Activated T-cell treated with anti-CD3 and anti-CD28 coated beads for 24 hours (primary cell): ENCODE results near the gene CDNF.
"Not testable (repeated sequence)": the region's sequence is repeated elsewhere in the genome, so short reads cannot be mapped to it uniquely, and the experiment has no call there.

Experiments
- DNase-seq: peaks from one replicate; pipeline ENCODE4 v3.0.0-alpha.2; 2020; ENCODE audit warnings: low read depth

CDNF gene

DNA sequence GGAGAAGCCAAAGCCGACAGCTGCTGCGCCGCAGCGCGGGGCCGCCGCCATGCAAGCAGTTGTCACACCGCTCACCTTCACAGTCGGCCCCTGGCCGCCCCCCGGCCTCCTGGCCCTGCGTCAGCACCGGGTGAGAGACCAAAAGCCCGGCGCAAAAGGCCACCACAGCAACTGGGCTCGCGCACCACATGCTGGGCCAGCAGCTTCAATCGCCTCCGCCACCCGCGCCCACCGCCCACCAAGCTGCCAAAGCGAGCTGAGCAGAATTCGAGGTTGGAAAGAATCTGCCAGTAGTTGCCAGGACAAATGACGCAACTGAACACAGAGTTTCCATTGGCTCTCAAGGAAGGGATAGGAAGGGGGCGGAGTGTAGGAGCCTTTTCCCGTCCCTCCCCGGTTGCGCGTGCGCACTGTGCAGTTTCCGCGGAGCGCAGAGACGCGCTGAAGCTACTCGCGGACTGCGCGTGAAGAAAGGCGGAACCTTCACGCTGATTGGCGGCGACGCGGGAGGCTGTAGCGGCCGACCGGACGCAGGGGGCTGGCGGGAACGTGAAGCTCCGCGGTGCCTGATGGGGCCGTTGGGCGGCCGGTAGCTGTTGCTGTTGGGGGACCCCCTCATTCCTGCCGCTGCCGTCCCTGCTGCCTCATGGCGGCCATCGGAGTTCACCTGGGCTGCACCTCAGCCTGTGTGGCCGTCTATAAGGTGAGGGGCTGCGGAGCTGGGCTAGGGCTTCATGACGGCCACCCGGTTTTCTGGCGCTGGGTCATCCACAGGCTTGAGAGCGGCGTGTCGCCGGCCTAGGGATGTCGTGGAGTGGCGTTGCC, at the start of gene CDNF, which contains the start of the genes HSPA14 and MSANTD7:
TSS of gene CDNF (minus strand) at position 281 of the 825 bp plus-strand sequence. CDS start at position 190, 91 bp downstream.
TSS of gene HSPA14 (plus strand) at position 550 of the 825 bp plus-strand sequence. CDS start at position 647, 97 bp downstream.
TSS of gene MSANTD7 (plus strand) at position 550 of the 825 bp plus-strand sequence. CDS start 3,979 bp downstream, outside the sequence.
- DNase-seq = peak; percentile 99

DNA sequence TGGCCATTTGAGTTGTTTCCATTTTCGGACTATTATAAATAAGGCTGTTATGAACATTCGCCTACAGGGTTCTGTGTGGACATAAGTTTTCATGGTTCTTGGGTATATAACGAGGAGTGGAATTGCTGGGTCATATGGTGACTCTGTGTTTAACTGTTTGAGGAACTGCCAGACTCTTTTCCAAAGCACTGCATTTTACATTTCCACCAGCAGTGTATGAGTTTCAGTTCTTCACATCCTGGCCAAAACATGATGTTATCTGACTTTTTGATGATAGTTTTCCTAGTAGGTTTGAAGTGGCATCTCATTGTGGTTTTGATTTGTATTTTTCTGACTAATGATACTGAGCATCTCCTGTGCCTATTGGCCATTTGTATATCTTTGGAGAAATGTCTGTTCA, 46.2 kb upstream of the CDNF start:
- no peak for DNase-seq

- no peak for DNase-seq
These were observed 42.4 kb upstream of the CDNF start for GRCh38 chr10:14880229-14880628.

GRCh38 chr10:14879928-14880193, 42.0 kb upstream of the CDNF start:
- DNase-seq = no peak

DNA sequence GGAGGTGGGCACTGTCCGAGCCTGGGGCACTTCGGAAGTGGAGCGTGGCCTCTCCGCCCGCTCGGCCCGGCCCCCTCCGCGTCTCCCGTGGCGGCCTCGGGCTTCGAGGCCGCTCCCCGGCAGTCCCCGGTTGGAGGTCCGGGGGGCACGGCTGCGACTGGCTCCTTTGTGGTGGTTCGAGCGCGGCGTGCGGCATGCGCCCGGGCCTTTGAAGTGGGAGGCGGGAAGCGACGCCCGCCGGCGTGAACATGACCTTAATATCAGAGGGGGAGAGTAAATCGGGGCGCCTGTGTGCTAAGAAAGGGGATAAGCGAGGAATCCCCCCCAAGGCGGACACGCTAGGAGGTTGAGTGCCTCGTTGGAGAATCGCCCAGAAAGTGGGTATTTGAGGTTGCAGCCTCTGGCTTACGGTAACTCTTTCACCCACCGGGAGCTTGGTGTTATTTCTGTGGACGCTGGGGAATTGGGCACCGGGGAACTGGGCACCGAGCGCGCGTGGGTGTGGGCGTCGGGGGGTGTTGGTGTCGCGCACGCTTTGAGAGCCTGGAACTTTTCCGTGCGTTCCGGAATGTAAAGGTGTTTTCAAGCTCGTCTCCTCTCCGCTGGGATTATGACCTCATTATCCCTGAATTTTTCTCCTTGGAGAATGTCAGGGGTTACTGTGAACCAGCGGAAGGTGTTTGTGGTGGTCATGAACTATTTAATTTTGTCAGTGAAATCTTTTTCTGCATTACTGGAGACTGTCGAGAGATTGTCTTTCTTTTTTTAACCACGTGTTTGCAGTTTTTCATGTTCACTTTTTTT, 41.5 kb upstream of the CDNF start:
- DNase-seq = peak; percentile 16

- DNase-seq = peak; percentile 92
These were observed 40.7 kb upstream of the CDNF start, which contains the start of gene SUV39H2 for GRCh38 chr10:14878266-14879123. TSS of gene SUV39H2 (plus strand) at chr10:14878866. CDS start at chr10:14878889, 23 bp downstream.

DNA sequence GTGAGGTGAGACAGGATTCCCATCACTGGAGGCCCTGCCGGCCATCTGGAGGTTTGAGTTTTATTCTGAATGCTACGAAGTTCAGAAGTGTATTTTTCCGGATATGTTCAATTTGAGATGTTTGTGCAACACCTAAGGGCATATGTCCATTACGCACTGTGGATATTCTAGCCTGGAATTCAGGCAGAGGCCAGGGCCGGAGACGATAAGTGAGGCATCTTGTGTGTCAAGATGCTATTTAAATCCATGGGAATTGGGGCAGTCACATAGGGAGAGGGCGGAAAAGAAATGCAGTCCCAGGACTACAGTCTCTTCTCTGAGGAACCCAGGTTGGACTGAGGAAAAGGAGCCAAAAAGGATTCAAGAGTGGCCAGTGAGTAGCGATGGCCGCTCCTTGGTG, 38.9 kb upstream of the CDNF start:
- no peak for DNase-seq

- no peak for DNase-seq
These were observed 38.1 kb upstream of the CDNF start for GRCh38 chr10:14875941-14876340.

GRCh38 chr10:14873090-14873760, 35.4 kb upstream of the CDNF start:
- DNase-seq = no peak

- not testable (repeated sequence) for DNase-seq
These were observed 27.0 kb upstream of the CDNF start for GRCh38 chr10:14864871-14865270.

DNA sequence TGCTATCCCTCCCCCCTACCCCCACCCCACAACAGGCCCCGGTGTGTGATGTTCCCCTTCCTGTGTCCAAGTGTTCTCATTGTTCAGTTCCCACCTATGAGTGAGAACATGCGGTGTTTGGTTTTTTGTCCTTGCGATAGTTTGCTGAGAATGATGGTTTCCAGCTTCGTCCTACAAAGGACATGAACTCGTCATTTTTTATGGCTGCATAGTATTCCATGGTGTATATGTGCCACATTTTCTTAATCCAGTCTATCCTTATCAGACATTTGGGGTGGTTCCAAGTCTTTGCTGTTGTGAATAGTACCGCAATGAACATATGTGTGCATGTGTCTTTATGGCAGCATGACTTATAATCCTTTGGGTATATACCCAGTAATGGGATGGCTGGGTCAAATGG, 26.6 kb upstream of the CDNF start:
- DNase-seq = not testable (repeated sequence)

GRCh38 chr10:14860791-14861190, 23.0 kb upstream of the CDNF start:
- DNase-seq = no peak

GRCh38 chr10:14859775-14860174, 21.9 kb upstream of the CDNF start:
- DNase-seq = no peak

- no peak for DNase-seq
These were observed 21.2 kb upstream of the CDNF start for GRCh38 chr10:14859043-14859442.

DNA sequence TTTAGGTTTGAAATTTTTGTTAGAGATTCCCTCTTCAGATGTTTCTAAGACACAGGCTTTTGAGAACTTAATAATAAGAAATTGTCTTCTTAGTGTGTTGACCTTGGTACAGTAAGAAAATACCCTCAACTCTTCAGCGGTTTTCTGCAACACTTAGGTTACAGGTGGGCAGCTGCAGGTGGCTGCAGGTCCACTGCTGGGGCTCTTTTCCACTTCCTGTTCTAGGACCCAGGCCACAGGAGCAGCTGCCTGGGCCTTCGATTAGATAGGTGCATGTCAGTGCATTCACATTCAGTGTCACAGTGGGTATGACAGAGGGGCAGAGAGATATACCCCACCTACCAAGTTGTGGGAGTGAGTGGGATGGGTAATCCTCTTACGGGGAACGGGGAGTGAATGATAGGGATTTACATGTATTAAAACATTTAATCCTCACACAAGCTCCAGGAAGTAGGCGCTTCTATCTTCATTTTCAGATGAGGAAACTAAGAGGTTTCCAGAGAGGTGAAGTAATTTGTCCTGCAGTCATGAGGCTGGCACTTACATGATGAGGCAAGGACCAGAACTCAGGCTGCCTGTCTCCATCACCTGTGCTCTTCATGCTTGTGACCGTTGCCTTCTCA, 20.6 kb upstream of the CDNF start:
- no peak for DNase-seq

GRCh38 chr10:14855453-14855852, 17.6 kb upstream of the CDNF start:
- DNase-seq = no peak

- no peak for DNase-seq
These were observed 14.4 kb upstream of the CDNF start for GRCh38 chr10:14852236-14852635.

DNA sequence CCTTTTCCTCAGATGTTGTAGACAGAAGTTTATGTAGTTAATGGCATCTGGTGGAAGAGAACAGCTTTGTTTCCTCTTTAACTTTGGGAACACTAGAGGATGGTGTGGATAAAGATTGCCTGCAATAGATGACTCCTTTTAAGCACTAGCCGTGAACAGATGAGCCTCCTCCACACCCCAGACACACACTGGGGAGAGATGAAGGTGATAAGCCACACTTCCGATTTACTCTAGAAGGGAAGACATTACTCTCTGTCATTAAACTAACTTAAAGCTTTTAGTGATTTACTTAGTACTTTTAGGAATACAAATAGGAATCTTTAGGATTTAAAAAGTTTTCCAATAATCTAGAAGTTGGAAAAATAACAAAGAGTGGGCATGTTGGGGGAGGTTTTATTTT, 7.1 kb upstream of the CDNF start:
- DNase-seq = no peak

DNA sequence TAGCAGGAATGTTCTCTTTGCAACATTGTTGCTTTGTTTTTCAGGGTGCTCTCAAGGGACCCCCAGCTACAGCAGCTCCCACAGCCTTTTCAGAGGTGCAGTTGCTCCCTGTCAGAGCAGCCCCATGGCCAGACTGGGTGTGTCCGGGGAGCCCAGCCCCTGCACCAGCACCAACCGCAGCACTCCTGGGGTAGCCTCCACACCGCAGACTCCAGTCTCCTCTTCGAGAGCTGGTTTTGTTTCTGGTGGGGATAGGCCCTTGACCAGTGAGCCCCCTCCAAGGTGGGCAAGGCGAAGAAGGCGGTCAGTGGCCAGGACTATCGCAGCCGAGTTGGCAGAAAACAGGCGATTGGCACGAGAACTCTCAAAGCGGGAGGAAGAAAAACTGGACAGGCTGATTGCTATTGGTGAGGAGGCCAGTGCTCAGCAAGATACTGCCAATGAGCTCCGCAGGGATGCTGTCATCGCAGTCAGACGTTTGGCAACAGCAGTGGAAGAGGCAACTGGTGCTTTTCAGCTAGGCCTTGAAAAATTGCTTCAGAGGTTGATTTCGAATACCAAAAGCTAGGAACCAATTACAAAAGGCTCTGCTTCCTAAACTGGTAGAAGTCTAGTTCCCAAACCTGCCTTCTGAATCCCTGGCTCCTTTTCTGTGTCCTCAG, 5.6 kb upstream of the CDNF start:
- DNase-seq = no peak

DNA sequence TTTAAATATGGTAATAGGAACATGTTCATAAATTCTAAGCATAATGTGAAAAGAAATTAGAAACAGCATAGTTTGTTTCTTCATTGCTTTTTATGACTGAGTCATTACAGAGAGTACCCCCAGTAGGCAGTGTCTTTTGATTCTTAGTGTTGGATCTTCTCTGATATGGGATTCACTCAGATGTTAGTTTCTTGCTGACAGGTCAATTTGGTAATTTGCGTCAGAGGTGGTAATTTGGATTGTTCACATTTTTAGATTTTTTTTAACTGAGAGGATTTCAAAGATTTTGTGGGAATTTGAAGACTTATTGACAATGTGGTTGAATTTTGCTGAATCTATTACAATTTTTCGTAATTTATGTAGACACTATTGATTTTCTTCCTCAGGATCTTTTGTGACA, 2.3 kb upstream of the CDNF start:
- DNase-seq = no peak

DNA sequence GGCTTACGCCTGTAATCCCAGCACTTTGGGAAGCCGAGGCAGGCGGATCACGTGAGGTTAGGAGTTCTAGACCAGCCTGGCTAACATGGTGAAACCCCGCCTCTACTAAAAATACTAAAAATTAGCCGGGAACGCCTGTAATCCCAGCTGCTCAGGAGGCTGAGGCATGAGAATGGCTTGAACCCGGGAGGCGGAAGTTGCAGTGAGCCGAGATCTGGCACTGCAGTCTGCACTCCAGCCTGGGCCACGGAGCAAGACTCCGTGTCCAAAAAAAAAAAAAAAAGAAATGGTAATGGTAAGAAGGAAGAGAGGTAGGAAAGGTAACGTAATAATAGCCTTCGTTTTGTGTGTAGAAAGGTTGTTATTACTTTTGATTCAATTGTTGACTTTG, 1.5 kb upstream of the CDNF start:
- DNase-seq = no peak
